ENCODE results near the gene BTN2A1.
A peak's percentile ranks its signal among the peaks of the same experiment; 100 is the strongest.
"Not testable (repeated sequence)": the region's sequence is repeated elsewhere in the genome, so short reads cannot be mapped to it uniquely, and the experiment has no call there.

BTN2A1 gene

DNA sequence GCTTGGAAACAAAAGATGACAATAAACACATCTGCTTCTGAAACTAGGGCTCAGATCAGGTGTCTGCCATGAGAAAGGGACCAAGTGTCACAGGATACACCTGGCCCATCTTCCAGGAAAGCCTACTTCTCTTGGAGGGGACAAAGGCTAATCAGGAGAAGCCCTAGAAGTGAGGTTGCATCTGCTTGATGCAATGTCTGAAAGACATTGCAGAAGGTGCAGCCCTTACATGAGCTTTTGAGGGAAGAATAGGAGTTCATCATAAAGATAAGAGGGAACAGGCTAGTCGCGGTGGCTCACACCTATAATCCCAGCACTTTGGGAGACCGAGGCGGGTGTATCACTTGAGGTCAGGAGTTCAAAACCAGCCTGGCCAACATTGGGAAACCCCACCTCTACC lies 39.9 kb downstream of the BTN2A1 start:
- no peak for DNase-seq

DNA sequence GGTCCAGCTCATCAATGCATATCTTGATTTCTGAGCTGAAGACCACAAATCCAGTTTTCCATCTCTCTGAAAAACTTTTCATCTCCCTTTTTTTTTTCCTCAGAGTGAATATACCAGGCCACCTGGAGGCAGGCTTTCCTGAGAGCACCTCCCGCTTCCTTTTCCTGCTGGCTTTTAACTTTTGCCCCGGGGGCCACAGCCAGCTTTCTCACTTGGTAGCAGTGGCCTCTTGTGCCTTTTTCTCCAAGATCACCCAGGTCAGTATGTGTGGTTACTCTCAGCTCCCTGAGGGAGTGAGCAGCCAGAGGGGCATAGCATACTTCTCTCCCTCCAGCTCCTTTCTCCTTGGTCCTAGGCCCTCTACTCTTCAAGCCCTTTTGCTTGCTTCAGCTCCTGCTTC lies 42.3 kb downstream of the BTN2A1 start, which contains the start of gene BTN1A1:
TSS of gene BTN1A1 (plus strand) at position 202 of the 400 bp plus-strand sequence. CDS start 984 bp downstream, outside the sequence.
- no peak for DNase-seq

DNA sequence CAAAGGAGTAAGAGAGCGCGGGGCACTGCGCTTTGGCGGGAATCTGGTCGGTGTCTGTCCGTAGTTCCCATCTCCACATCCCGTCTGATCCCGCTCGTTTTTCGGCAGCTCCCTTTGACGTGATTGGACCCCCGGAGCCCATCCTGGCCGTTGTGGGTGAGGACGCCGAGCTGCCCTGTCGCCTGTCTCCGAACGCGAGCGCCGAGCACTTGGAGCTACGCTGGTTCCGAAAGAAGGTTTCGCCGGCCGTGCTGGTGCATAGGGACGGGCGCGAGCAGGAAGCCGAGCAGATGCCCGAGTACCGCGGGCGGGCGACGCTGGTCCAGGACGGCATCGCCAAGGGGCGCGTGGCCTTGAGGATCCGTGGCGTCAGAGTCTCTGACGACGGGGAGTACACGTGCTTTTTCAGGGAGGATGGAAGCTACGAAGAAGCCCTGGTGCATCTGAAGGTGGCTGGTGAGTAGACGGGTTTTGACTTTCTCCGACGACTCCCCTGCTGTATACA lies 43.8 kb downstream of the BTN2A1 start:
- peak; percentile 21 for DNase-seq

DNA sequence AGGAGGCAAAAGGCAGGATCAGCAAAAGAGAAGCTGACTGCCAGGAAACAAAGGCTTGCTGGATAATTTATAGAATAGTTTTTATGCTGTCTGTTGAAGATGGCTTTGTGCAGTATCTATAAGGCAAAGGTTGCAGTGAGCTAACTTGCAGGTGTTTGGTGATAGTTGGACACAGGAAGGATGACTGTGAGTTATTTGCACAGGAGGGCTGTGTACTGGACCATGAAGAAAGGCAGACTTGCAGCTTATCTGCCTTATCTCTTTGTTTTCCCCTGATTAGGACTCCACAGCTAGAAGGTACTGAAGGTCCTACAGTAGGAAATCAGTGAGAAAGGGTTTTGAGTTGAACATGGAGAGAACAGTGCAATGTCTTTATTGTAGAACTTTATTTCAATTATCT lies 44.4 kb downstream of the BTN2A1 start:
- no peak for DNase-seq

DNA sequence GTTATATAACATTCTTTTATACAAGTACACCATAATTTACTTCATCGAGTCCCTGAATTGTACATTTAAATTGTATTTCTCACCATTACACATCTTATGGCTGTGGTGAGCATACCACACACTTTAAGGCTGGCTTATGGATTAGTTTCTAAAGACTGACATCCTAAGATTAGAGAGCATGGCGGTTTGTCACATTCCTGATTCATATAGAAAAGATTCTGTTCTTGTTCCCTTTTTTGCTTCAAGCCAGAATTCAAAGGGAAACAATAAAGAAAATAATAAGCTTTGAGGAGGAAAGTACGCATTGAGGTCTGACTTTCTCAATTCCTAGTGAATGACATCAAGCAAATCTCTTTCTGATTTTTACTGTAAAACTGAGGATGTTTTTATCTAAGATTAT lies 44.9 kb downstream of the BTN2A1 start:
- DNase-seq: no peak

DNA sequence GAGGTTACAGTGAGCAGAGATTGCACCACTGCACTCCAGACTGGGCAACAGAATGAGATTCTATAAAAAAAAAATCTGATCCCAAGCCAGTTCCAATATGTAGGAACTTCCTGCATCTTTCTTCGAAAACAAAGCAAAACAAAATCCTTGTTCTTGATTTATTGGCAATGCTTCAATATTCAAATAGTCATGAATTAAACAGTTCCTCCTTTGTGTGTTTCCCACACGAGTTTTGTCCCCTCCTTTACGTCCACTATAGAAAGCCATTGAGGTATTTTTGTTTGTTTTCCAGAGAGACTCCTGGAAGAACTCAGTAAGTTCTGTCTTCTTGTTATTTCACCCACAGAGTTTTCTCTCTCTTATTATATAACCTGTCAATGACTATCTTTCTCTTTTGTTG lies 49.9 kb downstream of the BTN2A1 start:
- DNase-seq: no peak

DNA sequence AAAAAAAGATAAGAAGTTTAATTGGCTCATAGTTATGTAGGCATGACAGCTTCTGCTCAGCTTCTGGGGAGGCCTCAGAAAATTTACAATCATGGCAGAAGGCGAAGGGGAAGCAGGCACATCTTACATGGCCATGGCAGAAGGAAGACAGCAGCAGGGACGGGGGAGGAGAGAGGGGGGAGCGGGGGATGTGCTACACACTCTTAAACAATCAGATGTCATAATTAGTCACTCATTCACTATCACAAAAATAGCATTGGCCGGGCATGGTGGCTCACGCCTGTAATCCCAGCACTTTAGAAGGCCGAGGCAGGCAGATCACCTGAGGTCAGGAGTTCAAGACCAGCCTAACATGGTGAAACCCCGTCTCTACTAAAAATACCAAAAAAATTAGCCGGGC lies 53.3 kb downstream of the BTN2A1 start:
- DNase-seq: not testable (repeated sequence)

DNA sequence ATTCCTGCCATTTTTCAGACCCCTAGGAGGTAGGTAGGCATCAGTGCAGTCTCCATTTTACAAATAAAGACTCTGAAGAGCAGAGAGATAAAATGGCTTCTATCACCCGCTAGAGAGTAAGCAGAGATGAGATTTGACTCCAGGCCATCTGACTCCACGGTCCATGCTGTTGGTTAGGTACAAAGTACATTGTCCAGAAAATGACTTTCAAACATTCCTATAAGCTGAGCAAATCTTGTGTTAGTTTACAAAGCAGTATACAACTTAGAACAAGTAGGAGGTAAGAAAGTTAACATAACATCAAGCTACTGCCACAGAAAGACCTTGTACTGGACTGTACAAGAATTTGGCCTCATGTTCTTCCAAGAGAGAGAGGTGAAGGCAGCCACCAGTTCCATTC lies 57.2 kb downstream of the BTN2A1 start:
- DNase-seq: no peak

DNA sequence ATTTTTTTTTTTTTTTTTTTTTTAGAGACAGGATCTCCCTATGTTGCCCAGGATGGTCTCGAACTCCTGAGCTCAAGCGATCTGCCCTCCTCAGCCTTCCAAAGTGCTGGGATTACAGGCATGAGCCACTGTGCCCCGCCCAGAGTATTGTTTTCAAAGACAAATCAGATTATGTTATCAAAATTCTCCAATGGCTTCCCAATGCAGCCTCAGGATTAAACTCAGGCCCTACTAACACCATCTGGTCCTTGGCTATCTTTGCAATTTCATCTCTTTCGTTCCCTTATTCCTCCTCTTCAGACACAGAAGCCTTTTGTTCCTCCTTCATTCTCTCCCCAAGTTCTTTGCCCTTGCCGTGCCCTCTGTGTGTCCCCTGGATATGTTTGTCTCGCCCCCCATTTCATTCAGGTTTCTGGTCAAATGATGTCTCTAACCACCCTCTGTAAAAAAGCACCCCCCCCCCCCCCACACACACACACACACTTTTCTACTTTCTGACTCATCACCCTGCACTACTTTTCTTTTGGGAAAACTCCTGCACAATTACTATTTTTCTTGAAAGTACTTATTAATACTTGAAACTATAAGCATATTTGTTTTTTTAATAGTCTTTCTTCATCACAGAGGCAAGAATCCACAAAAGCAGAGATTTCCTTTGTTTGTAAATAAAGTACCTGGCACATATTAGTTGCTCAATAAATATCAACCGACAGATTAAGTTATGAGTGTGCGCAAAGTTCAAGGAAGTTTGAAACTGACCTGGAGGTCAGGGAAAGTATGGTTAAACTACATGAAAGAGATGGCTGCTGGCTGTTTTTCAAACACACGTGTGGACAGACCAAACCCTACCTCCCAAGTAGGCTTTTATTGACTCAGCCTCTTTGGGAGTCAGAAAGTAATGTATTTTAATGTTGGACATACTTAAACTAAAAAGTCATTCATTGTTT lies 59.0 kb downstream of the BTN2A1 start:
- no peak for DNase-seq

Data from activated gamma-delta T cell treated with Interleukin-2 at 50 U/mL for 16 hours (primary cell).